ENCODE data around the gene AKAP7.
"Not testable (repeated sequence)": the region's sequence is repeated elsewhere in the genome, so short reads cannot be mapped to it uniquely, and the experiment has no call there.

Gene AKAP7

GRCh38 chr6:131258816-131259476, 123.7 kb downstream of the AKAP7 start:
- no peak for DNase-seq

- DNase-seq, result not testable (repeated sequence)
Measured at GRCh38 chr6:131260960-131261359, 125.7 kb downstream of the AKAP7 start.

DNA sequence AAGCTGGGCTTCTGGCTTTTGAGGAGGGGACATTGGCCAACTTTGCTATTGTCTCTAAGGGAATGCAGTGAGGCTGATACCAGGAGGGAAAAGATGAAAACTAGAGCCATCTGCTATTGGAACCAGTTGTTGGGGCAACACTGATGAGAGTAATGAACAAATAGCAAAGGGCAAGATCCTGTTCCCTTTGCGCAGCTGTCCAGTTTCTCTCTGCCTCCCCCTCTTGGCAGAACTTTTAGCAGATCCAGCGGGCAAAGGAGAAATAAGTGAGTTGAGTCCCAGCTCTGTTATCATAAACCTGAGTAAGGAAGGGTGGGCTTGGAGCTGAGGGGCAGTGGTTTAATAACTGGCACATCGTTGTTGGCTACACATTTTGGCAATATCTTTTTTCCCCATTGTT, 126.8 kb downstream of the AKAP7 start:
- DNase-seq, result no peak

- DNase-seq, result no peak
Measured at GRCh38 chr6:131265939-131266338, 130.7 kb downstream of the AKAP7 start.

- DNase-seq, result no peak
Measured at GRCh38 chr6:131268303-131268702, 133.0 kb downstream of the AKAP7 start.

GRCh38 chr6:131269565-131270391, 134.5 kb downstream of the AKAP7 start:
- peak; percentile 12 for DNase-seq

DNA sequence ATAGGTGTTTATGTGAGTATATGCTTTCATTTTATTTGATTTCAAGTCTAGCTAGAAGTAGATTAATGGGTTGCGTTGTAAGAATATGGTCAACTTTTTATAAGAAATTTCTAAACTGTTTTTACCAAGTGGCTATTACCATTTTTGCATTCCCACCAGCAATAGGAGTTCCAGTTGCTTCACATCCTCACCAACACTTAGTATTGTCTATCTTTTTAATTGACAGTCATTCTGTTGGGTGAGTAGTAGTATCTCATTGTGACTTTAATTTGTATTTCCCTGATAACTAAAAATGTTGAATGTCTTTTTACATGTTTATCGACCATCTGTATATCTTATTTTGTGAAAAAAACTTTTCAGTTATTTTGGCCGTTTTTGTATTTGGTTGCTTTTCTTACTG, 135.3 kb downstream of the AKAP7 start:
- DNase-seq, result no peak

- no peak for DNase-seq
Measured at GRCh38 chr6:131275273-131275672, 140.0 kb downstream of the AKAP7 start.

DNA sequence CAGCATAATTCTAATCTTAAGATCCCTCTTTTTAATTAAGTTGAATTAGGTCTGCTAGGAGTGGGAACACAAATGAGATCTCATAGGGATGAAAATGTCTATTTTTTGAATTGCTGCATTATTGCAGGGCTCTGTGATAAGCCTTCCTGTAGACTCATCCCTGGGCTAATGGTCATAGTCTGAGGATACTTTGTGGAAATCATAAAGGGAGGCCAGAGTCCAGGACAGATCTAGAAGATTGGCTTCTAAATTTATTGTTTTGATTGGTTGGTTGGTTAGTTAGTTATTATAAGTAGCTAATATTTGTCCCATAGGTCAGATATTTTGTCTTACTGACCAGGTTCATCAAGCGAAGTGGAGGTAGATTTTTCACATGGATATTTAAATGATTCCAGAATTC, 142.3 kb downstream of the AKAP7 start:
- DNase-seq, result no peak

DNA sequence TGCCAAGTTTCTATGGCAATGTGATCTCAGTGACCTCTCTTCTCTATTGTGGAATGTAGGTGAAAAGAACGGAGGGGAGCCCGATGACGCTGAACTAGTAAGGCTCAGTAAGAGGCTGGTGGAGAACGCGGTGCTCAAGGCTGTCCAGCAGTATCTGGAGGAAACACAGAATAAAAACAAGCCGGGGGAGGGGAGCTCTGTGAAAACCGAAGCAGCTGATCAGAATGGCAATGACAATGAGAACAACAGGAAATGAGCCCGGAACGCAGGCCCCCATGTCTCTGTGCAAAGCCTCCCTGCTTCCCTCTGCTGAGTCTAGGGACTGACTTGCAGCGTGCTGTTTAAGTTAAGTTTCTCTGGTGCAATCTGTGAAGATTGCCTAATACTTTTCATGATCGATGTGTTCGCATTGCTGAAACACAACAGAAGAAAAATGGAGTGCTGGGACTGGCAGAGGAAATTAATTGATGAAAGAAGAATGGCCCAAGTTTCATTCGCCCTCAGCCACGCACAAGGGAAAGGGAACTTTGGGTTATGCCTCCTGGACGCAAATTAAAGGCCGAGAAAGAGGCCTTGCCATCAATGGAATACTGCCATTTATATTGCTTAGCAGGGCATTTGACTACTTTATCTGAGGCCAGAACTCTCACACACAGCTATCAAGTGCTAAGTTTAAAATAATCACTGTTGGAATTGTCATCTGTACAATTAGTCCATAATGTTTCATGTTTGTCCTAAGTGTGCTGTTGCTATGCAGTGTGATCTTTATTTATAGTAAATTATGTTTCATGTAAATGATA, 146.4 kb downstream of the AKAP7 start:
- DNase-seq, result peak; percentile 57

- DNase-seq, result no peak
Measured at GRCh38 chr6:131282365-131282764, 147.1 kb downstream of the AKAP7 start.

- no peak for DNase-seq
Measured at GRCh38 chr6:131283466-131284175, 148.4 kb downstream of the AKAP7 start.

- DNase-seq, result no peak
Measured at GRCh38 chr6:131285548-131285947, 150.3 kb downstream of the AKAP7 start.

GRCh38 chr6:131286469-131287040, 151.3 kb downstream of the AKAP7 start:
- DNase-seq, result no peak

DNA sequence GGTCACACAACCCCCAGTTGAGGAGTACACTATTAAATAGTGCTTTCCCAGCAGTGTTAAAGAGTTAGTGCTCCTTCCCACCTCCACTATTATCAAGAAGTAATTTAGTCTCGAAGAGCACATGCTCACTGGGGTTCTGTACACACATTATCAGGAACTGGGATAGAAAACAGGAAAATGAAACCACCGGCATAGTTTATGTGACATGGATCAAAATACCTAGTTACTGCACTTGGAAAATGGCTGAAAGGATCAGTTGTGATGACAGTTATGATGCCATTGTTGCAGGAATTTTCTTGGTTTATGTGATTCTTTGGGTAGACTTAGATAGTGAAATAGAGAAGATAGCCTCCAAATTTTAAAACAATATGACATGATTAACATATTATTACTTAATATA, 152.9 kb downstream of the AKAP7 start:
- DNase-seq, result no peak

DNA sequence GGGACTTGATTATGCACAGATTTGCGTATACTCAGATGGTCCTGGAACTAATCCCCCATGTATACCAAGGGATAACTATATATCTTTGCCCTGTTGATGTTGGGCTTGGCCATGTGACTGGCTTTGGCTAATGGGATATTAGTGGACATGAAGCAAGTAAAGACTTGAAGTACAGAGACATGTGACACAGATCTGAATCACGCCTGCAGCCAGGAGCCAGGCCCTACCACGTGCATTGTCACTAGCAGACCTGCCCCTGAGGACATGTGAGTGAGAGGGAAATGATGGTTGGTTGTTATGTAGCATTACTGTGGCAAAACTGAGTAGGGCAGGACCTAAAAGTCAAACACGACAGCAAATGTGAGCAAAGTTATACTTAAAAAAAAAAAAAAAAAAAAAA, 155.7 kb downstream of the AKAP7 start:
- no peak for DNase-seq

DNA sequence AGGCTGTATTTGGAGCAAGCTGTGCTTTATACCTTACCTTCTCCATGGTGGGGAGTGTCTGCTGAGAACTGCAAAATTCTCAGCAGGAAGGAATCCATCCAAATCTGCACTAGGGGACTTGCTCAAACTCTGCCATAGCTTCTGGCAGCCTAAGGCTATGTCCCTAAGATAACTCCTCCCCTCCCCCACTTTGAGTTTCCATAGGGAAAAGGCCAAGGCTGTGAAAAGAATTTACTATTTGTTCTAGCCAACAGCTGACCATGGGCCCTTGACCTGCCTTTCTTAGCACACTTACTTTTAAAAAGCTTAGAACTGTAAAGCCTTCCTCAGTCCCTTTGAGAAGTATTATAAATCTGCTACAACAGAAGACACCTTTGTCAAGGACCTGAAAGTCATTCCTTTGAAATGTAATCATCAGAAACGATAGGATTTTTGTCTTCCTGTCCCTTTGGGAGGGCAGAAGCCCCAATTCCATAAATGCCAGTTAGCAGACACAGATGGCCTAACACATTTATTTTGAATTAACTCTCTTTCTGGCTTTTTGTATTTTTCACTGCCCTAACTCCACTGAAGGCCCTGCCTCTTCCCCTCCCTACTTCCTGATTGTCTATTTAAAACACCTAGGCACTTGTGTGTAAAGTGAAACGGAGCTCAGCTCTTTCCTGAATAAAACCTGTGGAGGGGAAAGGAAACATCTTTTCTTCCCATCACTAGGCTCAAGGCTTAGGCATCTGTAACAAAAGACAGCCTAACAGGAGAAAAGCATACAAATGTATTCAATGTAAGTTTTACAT, 157.1 kb downstream of the AKAP7 start:
- DNase-seq, result no peak

DNA sequence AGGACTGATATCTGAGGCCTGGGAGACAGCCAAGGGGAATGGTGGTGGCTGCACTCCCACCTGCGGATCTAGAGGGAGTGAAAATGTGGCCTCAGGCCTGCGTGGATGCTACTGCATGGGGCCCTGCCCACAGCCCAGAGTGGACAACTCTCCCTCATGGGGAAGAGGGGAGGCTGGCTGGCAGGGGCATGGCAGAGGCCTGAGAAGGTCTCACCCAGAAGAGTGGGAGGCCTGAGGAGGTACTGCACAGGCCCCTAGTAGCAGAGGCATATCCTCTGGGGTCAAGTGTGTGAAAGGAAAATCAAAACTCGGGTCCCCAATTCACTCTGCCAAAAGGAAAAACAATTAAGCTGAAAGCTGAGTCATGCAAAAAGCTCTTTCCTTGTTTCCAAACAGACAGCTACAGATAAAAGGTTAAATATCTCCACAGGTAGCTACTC, 158.2 kb downstream of the AKAP7 start:
- no peak for DNase-seq

DNA sequence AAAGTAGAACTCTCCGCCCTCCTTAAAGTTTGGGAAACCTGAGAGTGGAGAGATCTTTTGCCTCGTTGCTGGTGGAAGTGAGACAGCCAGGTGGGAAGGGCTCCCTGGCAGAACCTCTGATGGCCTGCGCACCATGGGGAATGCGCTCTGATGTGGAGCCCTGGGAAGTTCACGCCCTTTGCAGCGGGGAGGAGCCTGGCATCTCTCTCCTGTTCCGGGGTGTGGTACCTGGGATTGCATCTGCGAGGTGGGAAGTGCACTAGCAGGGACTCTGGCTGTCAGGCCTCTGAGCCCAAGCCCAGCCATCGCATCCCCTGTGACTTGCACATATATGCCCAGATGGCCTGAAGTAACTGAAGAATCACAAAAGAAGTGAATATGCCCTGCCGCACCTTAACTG, 159.8 kb downstream of the AKAP7 start:
- no peak for DNase-seq

DNA sequence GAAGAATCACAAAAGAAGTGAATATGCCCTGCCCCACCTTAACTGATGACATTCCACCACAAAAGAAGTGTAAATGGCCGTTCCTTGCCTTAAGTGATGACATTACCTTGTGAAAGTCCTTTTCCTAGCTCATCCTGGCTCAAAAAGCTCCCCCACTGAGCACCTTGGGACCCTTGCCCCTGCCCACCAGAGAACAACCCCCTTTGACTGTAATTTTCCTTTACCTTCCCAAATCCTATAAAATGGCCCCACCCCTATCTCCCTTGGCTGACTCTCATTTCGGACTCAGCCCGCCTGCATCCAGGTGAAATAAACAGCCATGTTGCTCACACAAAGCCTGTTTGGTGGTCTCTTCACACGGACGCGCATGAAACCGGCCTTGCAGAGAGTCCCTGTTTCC, 165.6 kb downstream of the AKAP7 start:
- not testable (repeated sequence) for DNase-seq

DNA sequence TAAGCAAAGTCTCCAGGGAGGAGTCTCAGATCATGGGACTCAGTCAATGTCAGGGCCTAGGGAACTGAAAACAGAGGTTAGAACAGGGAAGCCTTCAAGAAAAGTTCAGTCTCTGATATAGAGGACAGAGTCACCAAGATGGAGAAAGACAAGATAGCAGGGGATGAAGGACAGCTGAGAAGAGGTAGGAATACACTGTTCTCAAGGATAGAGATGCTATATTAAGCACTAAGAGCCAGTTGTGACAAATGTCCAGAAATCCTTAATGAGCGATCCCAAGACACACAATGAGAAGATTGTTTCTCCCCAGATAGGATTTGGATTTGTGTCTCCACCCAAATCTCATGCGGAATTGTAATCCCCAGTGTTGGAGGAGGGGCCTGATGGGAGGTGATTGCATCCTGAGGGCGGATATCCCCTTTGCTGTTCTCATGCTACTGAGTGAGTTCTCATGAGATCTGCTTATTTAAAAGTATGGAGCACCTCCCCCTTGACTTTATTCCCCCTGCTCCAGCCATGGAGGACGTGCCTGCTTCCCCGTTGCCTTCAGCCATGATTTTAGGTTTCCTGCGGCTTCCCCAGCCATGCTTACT, 168.2 kb downstream of the AKAP7 start:
- no peak for DNase-seq
